Adrenal gland (tissue), 5 donors: Measurements from ENCODE around the gene CDX2.

Source experiments
- POLR2A ChIP-seq, 2 donors: fragments of 450-650 bp; IDR thresholded peaks; one replicate each; pipeline ENCODE4 v1.6.1; 2017; ENCODE audit warnings: antibody characterized with exemption in 2 of 2, mild to moderate bottlenecking in 2 of 2, moderate library complexity in 1 of 2
- TF ChIP-seq, protein P1 (sequence below), 6 experiments: fragments of 450-650 bp in 4 of 6; fragments of 200-600 bp in 2 of 6; sonication (generic) in 1 of 6; IDR thresholded peaks; 1 replicate in 5 of 6; 2 replicates in 1 of 6; pipeline versions ENCODE4 v1.5.1 to v1.8.0; 2016 to 2021; ENCODE audit warnings: antibody characterized with exemption in 6 of 6, mild to moderate bottlenecking in 2 of 6, moderate library complexity in 1 of 6
- donor health status: DM: no; HTN: no; CAD: no.

DNA sequence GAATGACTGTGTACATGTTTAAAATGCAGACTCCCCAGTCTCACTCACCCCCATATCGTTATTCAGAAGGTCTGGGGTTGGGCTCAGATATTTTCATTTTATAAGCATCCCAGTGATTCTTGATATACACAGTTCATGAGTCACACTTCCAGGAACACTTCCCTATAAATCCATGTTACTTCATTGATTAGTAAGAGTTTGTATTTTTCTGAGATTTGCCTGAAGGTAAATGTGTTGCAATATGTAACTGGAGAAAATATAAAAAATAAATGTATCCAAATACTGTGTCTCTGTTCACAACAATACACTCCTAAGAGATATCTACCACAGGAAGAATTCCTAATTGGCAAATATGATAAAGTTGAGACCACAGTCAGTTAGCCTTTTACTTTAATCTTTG, 56.0 kb downstream of the CDX2 start:
- TF ChIP-seq POLR2A (IDR thresholded peaks at IDR 0.05), result no peak
- TF ChIP-seq, protein P1, sequence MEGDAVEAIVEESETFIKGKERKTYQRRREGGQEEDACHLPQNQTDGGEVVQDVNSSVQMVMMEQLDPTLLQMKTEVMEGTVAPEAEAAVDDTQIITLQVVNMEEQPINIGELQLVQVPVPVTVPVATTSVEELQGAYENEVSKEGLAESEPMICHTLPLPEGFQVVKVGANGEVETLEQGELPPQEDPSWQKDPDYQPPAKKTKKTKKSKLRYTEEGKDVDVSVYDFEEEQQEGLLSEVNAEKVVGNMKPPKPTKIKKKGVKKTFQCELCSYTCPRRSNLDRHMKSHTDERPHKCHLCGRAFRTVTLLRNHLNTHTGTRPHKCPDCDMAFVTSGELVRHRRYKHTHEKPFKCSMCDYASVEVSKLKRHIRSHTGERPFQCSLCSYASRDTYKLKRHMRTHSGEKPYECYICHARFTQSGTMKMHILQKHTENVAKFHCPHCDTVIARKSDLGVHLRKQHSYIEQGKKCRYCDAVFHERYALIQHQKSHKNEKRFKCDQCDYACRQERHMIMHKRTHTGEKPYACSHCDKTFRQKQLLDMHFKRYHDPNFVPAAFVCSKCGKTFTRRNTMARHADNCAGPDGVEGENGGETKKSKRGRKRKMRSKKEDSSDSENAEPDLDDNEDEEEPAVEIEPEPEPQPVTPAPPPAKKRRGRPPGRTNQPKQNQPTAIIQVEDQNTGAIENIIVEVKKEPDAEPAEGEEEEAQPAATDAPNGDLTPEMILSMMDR (IDR thresholded peaks at IDR 0.05), result no peak
